ENCODE data around the gene TRIO.

The TRIO gene

GRCh38 chr5:14502294-14502690 is 359.1 kb downstream of the TRIO start:
- no peaks in the 10 kb centered on the region for H3K4me1 ChIP-seq (ENCODE audit: control insufficient read depth, low read length)
- H3K27me3 ChIP-seq (ENCODE audit: control insufficient read depth, low read length): no peaks in the 10 kb centered on the region
- no peaks in the 10 kb centered on the region for H3K79me2 ChIP-seq (ENCODE audit: control insufficient read depth, low read length)
- no peaks in the 10 kb centered on the region for H4K20me1 ChIP-seq (ENCODE audit: control insufficient read depth, insufficient read depth, low read depth, low read length)
- H3K4me3 ChIP-seq (ENCODE audit: low read length): no peak overlapping the region
- peaks cover 9% of the 10 kb centered on the region; the same call in 1 of the 2 replicates for H3K36me3 ChIP-seq (ENCODE audit: control insufficient read depth, low read length)
- no peaks in the 10 kb centered on the region for H3K9me2 ChIP-seq (replicated peaks; ENCODE audit: control insufficient read depth, low read length)
- no peak overlapping the region for H3K4me2 ChIP-seq (ENCODE audit: low read length)
- H3K9me3 ChIP-seq (ENCODE audit: control insufficient read depth, insufficient read depth, low read length): no peaks in the 10 kb centered on the region
- no peak overlapping the region for H3K27ac ChIP-seq (ENCODE audit: low read depth, low read length)
- TF ChIP-seq CTCF (IDR thresholded peaks at IDR 0.05; ENCODE audit: low read depth, low read length, poor library complexity, severe bottlenecking) (no peak), EZH2phosphoT487 (IDR thresholded peaks at IDR 0.05; ENCODE audit: borderline replicate concordance, low read length) (no peak)
- no peaks in the 10 kb centered on the region for H3F3A ChIP-seq (ENCODE audit: control insufficient read depth, insufficient read depth)

GRCh38 chr5:14503017-14503680 is 360.0 kb downstream of the TRIO start:
- Histone ChIP-seq H3K9me3 (ENCODE audit: control insufficient read depth, insufficient read depth, low read length) (no peaks in the 10 kb centered on the region), H3K4me1 (ENCODE audit: control insufficient read depth, low read length) (no peaks in the 10 kb centered on the region), H3K27me3 (ENCODE audit: control insufficient read depth, low read length) (no peaks in the 10 kb centered on the region), H4K20me1 (ENCODE audit: control insufficient read depth, insufficient read depth, low read depth, low read length) (no peaks in the 10 kb centered on the region), H3K4me3 (ENCODE audit: low read length) (no peak overlapping the region), H3K9me2 (replicated peaks; ENCODE audit: control insufficient read depth, low read length) (no peaks in the 10 kb centered on the region), H3K4me2 (ENCODE audit: low read length) (no peak overlapping the region), H3K36me3 (ENCODE audit: control insufficient read depth, low read length) (peaks cover 9% of the 10 kb centered on the region; the same call in 1 of the 2 replicates), H3F3A (ENCODE audit: control insufficient read depth, insufficient read depth) (no peaks in the 10 kb centered on the region), H3K79me2 (ENCODE audit: control insufficient read depth, low read length) (no peaks in the 10 kb centered on the region), H3K27ac (ENCODE audit: low read depth, low read length) (no peak overlapping the region)
- no peak for TF ChIP-seq CTCF (IDR thresholded peaks at IDR 0.05; ENCODE audit: low read depth, low read length, poor library complexity, severe bottlenecking)
- no peak for TF ChIP-seq EZH2phosphoT487 (IDR thresholded peaks at IDR 0.05; ENCODE audit: borderline replicate concordance, low read length)

- no peak overlapping the region for H3K4me2 ChIP-seq (ENCODE audit: low read length)
- H3F3A ChIP-seq (ENCODE audit: control insufficient read depth, insufficient read depth): no peaks in the 10 kb centered on the region
- no peaks in the 10 kb centered on the region for H3K4me1 ChIP-seq (ENCODE audit: control insufficient read depth, low read length)
- H3K9me3 ChIP-seq (ENCODE audit: control insufficient read depth, insufficient read depth, low read length): no peaks in the 10 kb centered on the region
- H3K9me2 ChIP-seq (replicated peaks; ENCODE audit: control insufficient read depth, low read length): no peaks in the 10 kb centered on the region
- H3K27me3 ChIP-seq (ENCODE audit: control insufficient read depth, low read length): no peaks in the 10 kb centered on the region
- H4K20me1 ChIP-seq (ENCODE audit: control insufficient read depth, insufficient read depth, low read depth, low read length): no peaks in the 10 kb centered on the region
- H3K4me3 ChIP-seq (ENCODE audit: low read length): no peak overlapping the region
- 0 out of 2 replicates have a peak, but pooled peaks cover 6% of the 10 kb centered on the region for H3K36me3 ChIP-seq (ENCODE audit: control insufficient read depth, low read length)
- no peak for TF ChIP-seq CTCF (IDR thresholded peaks at IDR 0.05; ENCODE audit: low read depth, low read length, poor library complexity, severe bottlenecking)
- H3K79me2 ChIP-seq (ENCODE audit: control insufficient read depth, low read length): no peaks in the 10 kb centered on the region
- H3K27ac ChIP-seq (ENCODE audit: low read depth, low read length): no peak overlapping the region
These were observed 360.7 kb downstream of the TRIO start for GRCh38 chr5:14503681-14504331.
